Spleen (tissue), 7 donors: ENCODE measurements around the gene CACNA2D2.

ENCODE experiments used
- CTCF ChIP-seq, 11 experiments: fragments of 200-600 bp in 7 of 11; fragments of 450-650 bp in 4 of 11; sonication (generic) in 4 of 11; IDR thresholded peaks in 8 of 11; conservative IDR thresholded peaks in 3 of 11; 1 replicate in 7 of 11; 2 replicates in 4 of 11; pipeline versions ENCODE4 v1.4.0 to v1.8.0; 2016 to 2021; ENCODE audit warnings: antibody characterized with exemption in 11 of 11, inconsistent platforms in 4 of 11, mild to moderate bottlenecking in 1 of 11
- POLR2A ChIP-seq, 3 donors: fragments of 450-650 bp; IDR thresholded peaks; one replicate each; pipeline ENCODE4 v1.5.1; 2017; ENCODE audit warnings: antibody characterized with exemption in 3 of 3, mild to moderate bottlenecking in 1 of 3
- POLR2AphosphoS5 ChIP-seq, 3 donors: sonication (generic); formaldehyde crosslinking; IDR thresholded peaks; one replicate each; pipeline ENCODE4 v1.5.1; 2017; ENCODE audit warnings: antibody characterized with exemption in 3 of 3
- donor health status: DM: no; HTN: no; CAD: no; lungs with moderate emphysema.
- donor health status: DM: no; HTN: no; CAD: no.
- donor health status: DM: no; HTN: no; CAD: no.

GRCh38 chr3:50491023-50491422 lies 12.4 kb downstream of the CACNA2D2 start:
- TF ChIP-seq CTCF (IDR thresholded peaks at IDR 0.05 in 8 of 11, conservative IDR thresholded peaks at IDR 0.05 in 3 of 11) (no peak), POLR2A (IDR thresholded peaks at IDR 0.05) (no peak), POLR2AphosphoS5 (IDR thresholded peaks at IDR 0.05) (no peak)
